Mammary epithelial cell (primary cell): ENCODE data around the gene KRT37.

Experiments used
- EZH2 ChIP-seq: IDR thresholded peaks from 2 replicates; pipeline ENCODE4 v1.6.1; 2012; ENCODE audit warnings: low read length, inconsistent platforms, borderline replicate concordance
- TF ChIP-seq, protein P1 (sequence below), 2 donors: IDR thresholded peaks in 1 of 2; conservative IDR thresholded peaks in 1 of 2; 2 replicates each; pipeline ENCODE4 v1.5.1; 2011 to 2012; ENCODE audit warnings: inconsistent platforms in 2 of 2, low read length in 2 of 2, mild to moderate bottlenecking in 2 of 2, control low read depth in 1 of 2, low read depth in 1 of 2; ENCODE audit not compliant: insufficient read depth in 1 of 2; ENCODE audit errors: extremely low read depth in 1 of 2

- TF ChIP-seq, protein P1, sequence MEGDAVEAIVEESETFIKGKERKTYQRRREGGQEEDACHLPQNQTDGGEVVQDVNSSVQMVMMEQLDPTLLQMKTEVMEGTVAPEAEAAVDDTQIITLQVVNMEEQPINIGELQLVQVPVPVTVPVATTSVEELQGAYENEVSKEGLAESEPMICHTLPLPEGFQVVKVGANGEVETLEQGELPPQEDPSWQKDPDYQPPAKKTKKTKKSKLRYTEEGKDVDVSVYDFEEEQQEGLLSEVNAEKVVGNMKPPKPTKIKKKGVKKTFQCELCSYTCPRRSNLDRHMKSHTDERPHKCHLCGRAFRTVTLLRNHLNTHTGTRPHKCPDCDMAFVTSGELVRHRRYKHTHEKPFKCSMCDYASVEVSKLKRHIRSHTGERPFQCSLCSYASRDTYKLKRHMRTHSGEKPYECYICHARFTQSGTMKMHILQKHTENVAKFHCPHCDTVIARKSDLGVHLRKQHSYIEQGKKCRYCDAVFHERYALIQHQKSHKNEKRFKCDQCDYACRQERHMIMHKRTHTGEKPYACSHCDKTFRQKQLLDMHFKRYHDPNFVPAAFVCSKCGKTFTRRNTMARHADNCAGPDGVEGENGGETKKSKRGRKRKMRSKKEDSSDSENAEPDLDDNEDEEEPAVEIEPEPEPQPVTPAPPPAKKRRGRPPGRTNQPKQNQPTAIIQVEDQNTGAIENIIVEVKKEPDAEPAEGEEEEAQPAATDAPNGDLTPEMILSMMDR (conservative IDR thresholded peaks at IDR 0.05 in 1 of 2, IDR thresholded peaks at IDR 0.05 in 1 of 2; ENCODE audit: extremely low read depth in 1 of 2, insufficient read depth in 1 of 2, low read depth in 1 of 2, low read length in 2 of 2): no peak
- TF ChIP-seq EZH2: no peak
Measured at GRCh38 chr17:41390411-41390938, 33.9 kb downstream of the KRT37 start.
